HS-27A (cell line): ENCODE measurements around the gene SPOCD1.

Experiments
- DNase-seq: peaks from one replicate; pipeline ENCODE4 v3.0.0-alpha.2; 2012; ENCODE audit warnings: low read depth, missing footprints

SPOCD1 gene

GRCh38 chr1:31787261-31787660 is 28.6 kb downstream of the SPOCD1 start:
- DNase-seq = no peak

- DNase-seq = no peak
These were observed 29.3 kb downstream of the SPOCD1 start for GRCh38 chr1:31786366-31787060.

- no peak for DNase-seq
These were observed 29.9 kb downstream of the SPOCD1 start for GRCh38 chr1:31785947-31786290.

- no peak for DNase-seq
These were observed 30.5 kb downstream of the SPOCD1 start for GRCh38 chr1:31785020-31785946.

- DNase-seq = no peak
These were observed 31.3 kb downstream of the SPOCD1 start for GRCh38 chr1:31784356-31785019.

GRCh38 chr1:31783846-31784245 is 32.0 kb downstream of the SPOCD1 start:
- no peak for DNase-seq

GRCh38 chr1:31782421-31783410 is 33.1 kb downstream of the SPOCD1 start:
- no peak for DNase-seq

GRCh38 chr1:31781756-31782371 is 34.0 kb downstream of the SPOCD1 start:
- DNase-seq = no peak

GRCh38 chr1:31781138-31781755 is 34.6 kb downstream of the SPOCD1 start:
- no peak for DNase-seq

GRCh38 chr1:31780632-31781031 is 35.2 kb downstream of the SPOCD1 start:
- DNase-seq = no peak

- no peak for DNase-seq
These were observed 36.1 kb downstream of the SPOCD1 start for GRCh38 chr1:31779687-31780086.

- no peak for DNase-seq
These were observed 36.9 kb downstream of the SPOCD1 start for GRCh38 chr1:31778763-31779488.

GRCh38 chr1:31776516-31776915 is 39.3 kb downstream of the SPOCD1 start:
- DNase-seq = no peak

GRCh38 chr1:31776032-31776431 is 39.8 kb downstream of the SPOCD1 start:
- no peak for DNase-seq

GRCh38 chr1:31775210-31775999 is 40.4 kb downstream of the SPOCD1 start:
- no peak for DNase-seq

- no peak for DNase-seq
These were observed 41.3 kb downstream of the SPOCD1 start for GRCh38 chr1:31774495-31774894.

GRCh38 chr1:31773861-31774260 is 42.0 kb downstream of the SPOCD1 start:
- no peak for DNase-seq

GRCh38 chr1:31772669-31773248 is 43.1 kb downstream of the SPOCD1 start:
- no peak for DNase-seq
